Daoy (cell line): Measurements from ENCODE around the gene MPP7. TPM values are rescaled to one million over a fixed set of nuclear protein-coding genes. Genes with fewer than 3 reads are reported as not detected.

Experiments used
- DNase-seq: peaks from one replicate; pipeline ENCODE4 v3.0.0-alpha.2; 2015; ENCODE audit warnings: low read depth
- total RNA-seq: library from RNA; depleted of rRNA; stranded (reverse); fragments of >200 nt; shearing (Covaris generic); gene quantifications from 2 replicates; pipeline ENCODE4 v1.2.3, GENCODE V29; 2014

Gene MPP7
- total RNA-seq, 1 experiment from 2014 or later: 1.9 TPM

DNA sequence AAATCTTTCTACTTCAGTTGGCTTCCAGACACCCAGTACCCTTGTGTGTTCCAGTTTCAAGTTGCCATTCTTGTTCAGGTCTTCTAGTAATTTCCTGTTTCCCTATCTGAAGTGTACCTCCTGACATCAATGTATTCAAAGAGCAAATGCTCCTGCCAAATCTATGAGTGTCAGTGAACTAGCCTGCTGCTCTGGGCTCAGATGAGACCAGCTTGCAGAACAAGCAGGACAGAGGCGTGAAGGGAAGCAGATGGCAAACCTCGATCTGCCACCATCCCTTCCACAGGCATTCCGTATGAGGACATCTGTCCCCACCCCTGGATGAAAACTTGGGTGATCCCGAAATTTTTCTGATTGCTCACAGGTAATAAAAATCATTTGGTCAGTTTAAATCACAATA is 4.4 kb upstream of the MPP7 start:
- DNase-seq: no peak

DNA sequence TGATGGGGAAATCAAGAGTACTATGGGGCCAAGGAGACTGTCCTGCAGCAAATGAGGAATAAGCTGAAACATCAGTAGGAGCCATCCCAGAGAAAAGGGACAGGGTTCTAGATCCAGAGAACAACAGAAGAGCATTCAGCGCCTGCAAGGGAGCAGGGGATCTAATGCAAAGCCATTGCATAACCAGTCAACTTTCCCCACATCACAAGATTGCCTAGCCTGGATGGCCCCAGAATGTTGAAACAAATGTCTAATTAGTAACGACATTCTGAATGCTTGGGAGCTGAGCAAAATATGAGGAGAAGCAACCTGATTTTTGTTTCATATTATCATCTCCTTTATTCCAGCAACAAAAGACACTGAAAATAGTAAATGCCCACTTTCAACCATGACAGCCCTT is 2.7 kb upstream of the MPP7 start:
- no peak for DNase-seq

DNA sequence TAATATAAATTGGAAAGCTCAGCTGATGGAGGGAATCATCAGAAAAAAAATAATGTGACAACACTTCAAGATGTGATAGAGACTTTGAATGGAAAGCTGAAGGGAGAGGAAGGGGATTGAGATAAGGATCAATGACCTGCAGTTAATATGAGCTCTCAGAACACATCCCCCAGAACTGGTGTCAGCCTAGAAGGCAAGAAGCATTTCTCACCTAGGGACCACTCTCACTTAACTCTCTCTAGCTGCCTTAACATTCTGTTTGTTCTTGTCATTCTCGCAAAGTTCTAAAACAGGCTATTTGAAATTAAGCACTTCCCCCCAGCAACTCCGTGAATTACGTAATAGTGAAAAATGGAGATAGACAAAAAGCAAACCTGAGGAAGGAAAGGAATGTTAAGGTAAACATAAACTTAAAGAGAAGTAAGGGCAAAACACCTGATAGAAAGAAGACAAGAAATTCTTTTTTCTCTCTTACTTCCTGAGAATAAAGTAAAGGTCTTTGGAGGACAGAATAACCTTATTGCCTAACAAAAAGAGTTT is 1.2 kb upstream of the MPP7 start:
- no peak for DNase-seq

DNA sequence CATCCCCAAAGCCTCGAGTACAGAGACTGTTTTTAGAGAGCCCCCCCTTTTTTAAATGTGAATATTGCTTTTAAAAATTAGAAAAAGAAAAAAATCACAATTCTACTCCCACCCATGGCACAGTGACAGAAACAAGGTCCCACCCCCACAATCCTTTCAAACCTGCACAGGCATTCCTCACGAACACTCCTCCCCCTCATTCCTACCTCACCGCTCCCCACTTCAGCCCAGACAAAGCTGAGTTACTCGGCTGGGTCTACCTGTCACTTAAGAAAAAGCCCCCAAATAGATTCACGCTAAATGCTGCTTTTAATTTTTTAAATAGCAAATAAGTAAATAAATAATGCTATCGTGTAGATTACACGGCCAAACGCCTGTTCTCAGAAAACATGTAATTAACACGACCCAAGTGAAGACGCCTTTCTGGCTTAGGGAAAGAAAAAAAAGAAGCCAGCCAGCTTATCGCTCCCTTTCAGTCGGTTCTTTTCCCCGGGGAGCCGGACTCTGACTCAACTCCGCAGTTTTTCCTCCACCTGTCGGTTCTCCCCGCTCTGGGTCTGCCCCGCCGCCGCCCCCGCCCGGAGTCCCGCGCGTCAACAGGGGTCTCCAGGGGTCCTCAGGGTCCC is 739 bp downstream of the MPP7 start:
- no peak for DNase-seq

DNA sequence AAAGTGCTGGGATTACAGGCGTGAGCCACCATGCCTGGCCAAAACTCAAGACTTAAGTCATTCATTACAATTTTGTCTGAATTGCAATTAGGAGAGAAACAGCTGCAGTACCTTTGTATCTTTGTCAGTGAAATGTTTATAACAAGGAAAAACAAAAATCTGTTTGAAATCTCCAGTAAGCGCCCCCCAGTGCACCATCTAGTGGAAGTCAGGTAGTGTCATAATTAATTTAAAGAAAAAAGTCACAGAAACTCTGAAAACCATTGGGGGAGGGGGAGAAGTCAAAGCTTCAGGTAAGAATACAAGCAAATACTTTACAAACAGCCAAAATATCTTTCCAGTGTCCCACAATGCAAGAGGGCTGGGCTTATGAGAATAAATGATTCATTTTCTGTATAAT is 2.8 kb downstream of the MPP7 start:
- DNase-seq: no peak

DNA sequence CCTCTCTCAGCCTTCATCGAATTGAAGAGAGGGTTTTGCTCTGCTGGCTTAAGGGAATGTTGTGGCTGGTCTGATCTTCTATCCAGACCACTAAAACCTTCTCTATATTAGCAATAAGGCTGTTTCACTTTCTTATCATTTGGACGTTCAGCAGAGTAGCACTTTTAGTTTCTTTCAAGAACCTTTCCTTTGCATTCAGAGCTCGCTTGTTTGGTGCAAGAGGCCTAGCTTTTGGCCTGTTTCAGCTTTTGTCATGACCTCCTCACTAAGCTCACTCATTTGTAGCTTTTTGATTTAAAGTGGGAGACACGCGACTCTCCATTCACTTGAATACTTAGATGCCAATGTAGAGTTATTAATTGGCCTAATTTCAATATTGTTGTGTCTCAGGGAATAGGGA is 3.9 kb downstream of the MPP7 start:
- no peak for DNase-seq

DNA sequence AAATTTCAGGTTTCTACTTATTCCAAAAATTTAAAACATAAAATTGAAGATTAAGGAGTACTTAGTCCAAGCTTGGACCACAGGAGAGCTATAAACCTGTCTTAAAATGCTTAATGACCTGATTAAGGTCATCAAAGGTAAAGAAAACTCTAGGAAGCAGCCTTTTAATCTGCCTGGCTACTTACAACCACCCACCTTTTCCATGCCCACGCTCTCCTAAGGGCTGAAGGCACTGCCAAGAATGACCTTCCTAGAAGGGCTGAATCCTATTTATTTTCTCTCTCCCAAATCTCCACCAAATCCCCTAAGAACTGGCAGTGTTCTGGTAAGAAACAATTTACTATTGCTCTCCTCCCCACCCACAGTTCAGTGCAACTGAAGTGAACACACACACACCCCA is 6.8 kb downstream of the MPP7 start:
- DNase-seq: no peak

DNA sequence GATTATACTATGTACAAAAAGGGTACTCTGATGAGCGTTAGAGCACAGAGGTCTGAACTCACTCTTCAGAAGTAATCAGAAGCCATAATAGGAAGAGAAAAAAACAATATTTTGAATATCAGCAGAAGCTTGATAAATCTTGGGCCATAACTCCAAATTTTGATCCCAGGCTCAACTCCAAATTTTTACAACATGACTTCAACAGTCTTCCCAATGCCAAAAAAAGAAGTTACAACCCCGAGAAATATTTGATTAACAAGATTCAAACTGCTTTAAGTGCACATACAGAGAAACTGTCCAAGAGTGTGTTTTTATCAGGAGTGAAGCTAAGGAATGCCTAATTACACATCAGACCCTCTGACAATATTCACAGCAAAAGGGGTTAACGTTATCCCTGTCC is 7.5 kb downstream of the MPP7 start:
- no peak for DNase-seq

DNA sequence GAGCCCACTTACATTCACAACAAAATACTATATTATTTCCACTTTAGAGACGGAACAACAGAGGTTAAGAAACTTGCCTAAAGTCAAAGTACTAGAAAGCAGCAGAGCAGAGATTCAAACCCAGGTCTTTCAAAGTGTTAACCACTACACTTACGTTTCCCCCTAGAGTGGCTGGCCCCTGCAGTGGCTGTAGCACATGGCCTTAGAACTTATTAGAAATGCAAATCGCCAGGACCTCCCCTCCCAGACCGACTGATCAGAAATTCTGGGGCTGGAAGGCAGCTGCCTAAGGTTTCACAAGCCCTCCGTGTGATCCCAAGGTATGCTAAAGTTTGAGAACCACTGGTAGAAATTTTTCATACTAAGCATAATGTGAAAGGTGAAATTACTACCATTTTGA is 8.1 kb downstream of the MPP7 start:
- DNase-seq: no peak

DNA sequence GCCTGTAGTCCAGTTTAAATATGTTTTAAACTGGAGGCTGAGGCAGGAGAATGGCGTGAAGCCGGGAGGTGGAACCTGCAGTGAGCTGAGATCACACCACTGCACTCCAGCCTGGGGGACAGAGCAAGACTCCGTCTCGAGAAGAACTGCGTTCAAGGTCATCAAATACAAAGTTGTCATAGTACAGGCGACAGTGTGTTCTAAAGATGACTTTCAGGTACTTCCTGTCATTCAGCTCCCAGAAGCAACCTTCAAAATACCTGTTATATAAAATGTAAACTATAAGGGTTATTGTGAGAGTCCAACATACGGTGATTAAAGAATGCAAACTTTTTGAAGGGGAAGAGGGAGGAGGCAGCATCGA is 8.7 kb downstream of the MPP7 start:
- DNase-seq: no peak

DNA sequence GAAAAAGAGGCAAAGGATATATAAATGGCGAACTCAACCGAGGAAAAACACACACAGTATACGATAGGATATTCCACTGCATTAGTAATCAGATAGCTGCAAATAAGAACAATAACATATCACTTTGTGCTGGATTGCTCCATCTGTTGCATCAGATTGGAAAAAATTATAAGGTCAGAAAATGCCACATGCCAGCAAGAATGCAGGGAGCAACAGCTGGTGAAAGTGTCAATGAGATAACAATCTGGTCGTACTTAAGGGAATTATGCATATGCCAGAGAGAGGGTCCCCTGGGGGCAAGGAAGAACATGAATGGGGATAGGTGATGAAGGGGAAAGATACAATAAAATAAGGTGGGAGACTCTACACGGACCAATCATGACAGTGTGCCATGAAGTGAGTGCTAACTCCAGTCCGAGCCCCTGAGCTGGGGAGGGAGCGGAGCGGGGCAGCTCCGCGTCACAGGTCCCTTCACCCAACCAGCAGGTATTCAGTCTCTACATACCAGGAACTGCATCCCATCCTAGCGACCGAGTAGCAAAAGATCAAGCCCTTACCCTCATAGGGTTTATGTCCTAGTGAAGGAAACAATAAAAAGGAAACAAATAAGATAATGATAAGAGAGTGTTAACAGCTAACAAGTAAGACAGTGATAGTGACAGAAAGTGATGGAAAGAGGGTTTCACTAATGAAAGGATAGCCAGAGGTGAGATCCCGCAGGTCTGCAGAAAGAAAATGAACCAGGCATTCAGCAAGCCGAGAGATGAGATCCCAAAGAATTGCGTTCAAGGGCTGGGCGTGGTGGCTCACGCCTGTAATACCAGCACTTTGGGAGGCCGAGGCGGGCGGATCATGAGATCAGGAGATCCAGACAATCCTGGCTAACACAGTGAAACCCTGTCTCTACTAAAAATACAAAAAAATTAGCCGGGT is 9.4 kb downstream of the MPP7 start:
- no peak for DNase-seq

DNA sequence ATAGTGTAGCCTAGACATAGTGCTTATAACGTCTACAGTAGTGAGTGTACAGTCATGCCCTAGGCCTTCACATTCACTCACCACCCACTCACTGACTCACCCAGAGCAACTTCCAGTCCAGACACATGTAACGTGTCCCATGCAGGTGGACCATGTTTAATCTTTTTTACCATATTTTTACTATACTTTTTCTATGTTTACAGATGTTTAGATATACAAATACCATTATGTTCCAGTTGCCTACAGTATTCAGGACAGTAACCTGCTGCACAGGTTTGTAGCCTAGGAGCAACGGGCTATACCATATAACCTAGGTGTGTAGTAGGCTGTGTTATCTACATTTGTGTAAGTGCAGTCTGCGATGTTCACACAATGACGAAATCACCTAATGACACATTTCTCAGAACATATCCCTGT is 11.0 kb downstream of the MPP7 start:
- peak; percentile 83 for DNase-seq

DNA sequence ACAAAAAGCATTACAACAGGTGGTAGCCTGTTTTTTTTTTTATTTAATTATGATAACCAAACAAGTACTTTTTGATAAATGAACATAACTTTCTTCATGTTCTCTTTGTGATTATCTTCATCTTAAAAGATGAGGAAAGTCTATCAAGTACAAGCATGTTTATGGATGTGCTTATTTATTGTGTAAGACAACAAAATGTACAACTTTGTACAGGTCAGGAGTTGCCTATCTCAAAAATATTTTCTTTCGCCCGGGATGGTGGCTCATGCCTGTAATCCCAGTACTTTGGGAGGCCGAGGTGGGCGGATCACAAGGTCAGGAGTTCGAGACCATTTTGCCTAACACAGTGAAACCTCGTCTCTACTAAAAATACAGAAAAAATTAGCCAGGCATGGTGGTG is 17.0 kb downstream of the MPP7 start:
- DNase-seq: no peak

DNA sequence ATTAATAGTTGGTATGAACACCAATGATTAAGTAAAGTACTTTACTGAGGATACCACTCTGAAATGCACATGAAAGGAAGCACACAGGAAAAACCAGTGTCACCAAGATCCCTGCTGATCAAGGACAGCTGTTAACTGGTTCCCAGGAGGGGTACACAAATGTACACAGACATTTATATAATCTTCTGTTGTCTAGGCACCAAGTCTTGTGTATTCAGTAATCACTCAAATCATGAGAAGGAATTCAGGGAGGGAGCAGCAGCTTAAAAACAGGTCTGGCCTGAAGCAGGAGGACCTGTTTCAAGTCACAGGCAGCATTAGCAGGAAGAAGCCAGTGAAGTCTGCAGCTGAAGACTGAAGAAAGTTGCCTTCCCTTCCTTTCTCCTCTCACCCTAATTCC is 18.7 kb downstream of the MPP7 start:
- DNase-seq: no peak

DNA sequence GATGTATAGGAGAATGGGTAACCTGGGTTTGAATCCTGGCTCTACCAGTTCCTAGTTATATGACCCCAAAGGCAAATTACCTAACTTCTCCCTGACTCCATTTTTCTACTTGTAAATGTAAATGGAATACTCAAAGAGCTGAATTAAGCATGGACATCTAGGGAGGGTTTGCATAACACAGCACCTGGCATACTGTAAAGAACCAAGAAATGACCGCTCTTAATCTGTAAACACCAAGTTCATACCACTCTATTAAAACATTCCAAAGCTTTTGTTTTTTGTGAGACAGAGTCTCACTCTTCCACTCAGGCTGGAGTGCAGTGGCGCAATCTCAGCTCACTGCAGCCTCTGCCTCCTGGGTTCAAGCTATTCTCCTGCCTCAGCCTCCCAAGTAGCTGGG is 19.6 kb downstream of the MPP7 start:
- no peak for DNase-seq

DNA sequence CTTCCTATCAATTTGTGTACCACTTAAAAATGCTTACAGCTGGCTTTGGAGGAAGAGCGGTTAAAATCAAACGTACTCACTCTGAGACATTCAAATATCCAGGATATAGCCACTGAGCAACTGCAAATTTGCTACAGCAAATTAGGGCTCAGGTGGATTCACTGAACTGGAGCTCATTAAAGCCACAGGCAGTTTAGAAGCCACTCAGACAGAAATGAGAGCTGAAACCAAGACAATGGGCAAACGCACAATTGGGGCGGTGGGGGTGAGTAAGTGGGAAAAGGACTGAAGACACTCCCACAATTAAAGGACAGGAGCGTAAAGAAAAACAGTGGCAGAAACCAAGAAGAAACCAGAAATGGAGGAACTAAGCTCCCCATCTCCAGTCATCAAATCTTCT is 20.5 kb downstream of the MPP7 start:
- DNase-seq: no peak

DNA sequence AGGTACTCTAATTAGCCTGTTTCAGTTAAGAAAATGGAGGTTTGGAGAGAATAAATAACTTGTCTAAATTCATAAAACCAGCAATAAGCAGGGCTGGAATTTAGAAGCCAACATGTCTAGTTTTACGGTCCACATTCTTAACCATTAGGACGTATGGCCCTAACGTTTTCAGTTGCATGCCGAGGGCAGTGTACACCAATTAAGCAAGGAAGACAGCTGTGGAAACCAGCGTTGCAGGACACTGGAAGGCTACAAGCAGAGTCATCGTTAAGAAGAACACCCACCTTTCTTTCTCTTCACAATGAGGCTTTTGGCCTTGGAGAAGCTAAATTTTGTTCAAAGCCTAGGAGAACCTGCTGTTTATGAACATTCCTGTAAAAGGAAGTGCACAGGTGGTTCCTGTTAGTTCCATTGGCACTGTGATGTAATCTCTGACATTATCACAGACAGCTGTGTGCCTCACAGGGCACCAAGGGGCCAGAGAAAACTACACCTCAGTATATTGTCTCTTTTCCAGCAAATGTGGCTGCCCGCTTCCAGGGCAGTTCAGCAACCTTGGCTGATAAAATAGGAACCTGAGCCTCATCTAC is 21.0 kb downstream of the MPP7 start:
- no peak for DNase-seq

DNA sequence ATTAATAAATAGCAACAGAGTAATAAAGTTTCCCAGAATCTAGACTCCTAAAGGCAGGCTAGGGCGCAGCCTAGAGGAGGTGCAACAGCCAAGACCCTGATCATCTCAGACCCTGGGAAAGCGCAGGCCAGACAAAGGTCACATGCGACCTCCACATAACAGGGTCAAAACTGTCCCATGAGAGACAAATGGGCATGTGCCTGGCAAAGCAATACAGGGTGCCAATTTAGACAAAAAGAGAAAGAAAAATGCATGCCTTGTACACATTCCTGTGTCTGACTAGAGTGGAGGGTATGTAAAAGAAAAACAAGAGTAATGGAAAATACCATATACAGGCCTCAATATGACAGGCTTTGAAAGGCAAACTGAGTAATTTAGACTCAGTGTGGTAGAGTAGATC is 22.2 kb downstream of the MPP7 start:
- no peak for DNase-seq

DNA sequence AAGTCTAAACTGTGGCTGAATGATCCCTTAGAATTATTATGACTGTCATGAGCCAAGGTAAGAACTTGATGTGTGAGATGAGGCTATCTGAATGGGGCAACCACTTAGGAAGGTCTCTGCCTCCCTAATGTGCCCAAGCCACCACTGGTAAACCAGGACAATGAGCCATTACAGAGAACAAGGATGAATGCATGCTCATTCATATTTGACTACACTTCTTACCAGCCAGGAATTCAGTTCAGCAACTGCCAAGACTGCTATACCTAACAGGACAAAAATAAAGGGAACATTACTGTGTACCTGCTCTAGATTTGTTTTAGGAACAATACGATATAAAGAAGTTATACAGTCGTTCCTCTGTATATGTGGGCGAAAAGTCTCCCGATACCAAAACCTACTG is 23.0 kb downstream of the MPP7 start:
- DNase-seq: no peak

DNA sequence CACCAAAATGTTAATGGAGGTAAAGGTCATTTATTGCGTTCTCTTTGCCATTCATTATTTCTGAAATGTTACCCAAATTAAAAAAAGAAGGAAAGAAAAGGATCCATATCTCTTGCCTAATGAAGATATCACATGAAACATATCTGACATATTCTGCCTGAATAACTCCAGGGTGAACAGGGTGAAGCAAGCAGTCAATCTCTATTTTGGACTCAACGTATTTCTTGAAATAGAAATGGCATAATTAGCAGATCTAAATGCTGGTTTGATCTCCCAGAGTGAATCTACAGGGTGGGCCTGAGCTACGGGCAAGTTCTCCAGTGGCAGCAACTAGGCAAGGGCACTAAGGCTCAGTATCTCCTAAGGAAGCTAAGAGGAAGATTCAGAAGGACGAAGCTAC is 24.0 kb downstream of the MPP7 start:
- no peak for DNase-seq

DNA sequence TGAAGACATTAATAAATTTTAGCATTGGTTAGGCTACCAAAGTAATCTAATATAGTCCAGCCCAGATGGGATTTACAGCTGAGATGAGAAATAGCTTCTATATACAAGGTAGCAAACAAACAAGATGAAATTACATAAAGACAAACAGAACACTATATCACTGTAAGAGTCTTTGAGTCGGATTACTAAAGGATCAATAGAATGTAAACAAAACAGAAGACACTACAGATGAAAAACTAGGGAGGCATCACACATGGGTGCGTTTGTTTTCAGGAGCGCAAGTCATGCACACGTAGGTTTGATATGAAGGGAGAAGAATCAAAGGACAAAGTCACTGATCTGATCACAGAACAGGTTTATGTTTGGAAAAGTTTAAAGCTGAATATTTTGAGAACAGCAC is 26.5 kb downstream of the MPP7 start:
- no peak for DNase-seq

DNA sequence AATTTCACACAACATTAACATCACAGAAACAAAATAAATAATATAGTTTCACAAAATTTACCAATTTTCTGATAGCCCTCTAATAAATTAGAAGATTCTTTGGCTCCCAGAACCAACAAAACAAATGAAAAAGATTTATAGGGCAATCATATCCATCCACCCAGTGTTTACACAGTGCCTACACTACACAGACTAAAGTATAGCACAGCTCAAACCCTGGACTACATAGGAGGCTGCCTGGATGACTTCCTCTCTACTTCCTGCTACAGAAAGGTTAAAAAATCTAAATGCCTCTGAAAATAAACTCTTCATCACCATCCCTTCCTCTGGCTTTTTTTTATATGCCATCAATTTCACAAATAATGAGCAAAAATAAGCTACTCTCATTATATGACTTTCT is 28.4 kb downstream of the MPP7 start:
- DNase-seq: no peak

DNA sequence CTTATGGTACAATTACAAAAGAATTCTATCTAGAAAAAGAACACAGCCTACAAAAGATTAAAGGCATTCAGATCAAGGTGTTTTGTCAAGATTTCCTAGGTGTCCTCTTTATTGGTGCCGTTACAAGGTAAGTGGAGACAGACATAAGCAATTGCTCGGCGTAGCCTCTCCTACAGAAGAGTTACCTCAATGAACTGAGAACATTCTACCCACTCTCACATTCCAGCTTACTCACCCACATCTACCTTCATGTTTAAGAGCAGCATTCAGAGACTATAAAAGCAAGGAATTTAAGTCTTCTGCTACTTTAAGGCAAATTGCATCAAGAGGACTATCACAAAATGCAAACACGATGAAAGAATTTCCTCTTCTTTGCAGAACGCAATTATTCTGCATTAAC is 29.5 kb downstream of the MPP7 start:
- no peak for DNase-seq
